Endothelial cell of umbilical vein (primary cell): Measurements from ENCODE around the gene MISP3. TPM values are rescaled to one million over a fixed set of nuclear protein-coding genes. Genes with fewer than 3 reads are reported as not detected.

Source experiments
- BruUV-seq: library from RNA; stranded (reverse); fragments of 400-500 nt; replicated peaks from 2 replicates; lab custom pipeline; 2021; lab: Mats Ljungman, UMichigan
- CTCF ChIA-PET: fragments of 300-600, 350-600 bp; sonication (Branson Sonifier 250); formaldehyde crosslinking; loops from one replicate; lab custom pipeline; 2021; ENCODE audit warnings: antibody characterized with exemption, inconsistent platforms; lab: Charles Lee
- POLR2A ChIA-PET: fragments of 300-600, 350-600 bp; sonication (Branson Sonifier 250); formaldehyde crosslinking; loops from one replicate; lab custom pipeline; 2021; ENCODE audit warnings: antibody characterized with exemption, inconsistent platforms; lab: Charles Lee
- DNase-seq: peaks from one replicate; pipeline ENCODE4 v3.0.0-alpha.2; 2011; ENCODE audit warnings: low read depth, low spot score
- FAIRE-seq: peaks from 2 replicates; lab custom pipeline; 2011; peaks lifted over from hg19 to GRCh38; lab: Jason Lieb, UNC
- H2AFZ ChIP-seq: 2 replicates; pipeline ENCODE4 v1.6.0; 2012; ENCODE audit warnings: low read depth, low read length, control low read depth, inconsistent platforms
- H3K27ac ChIP-seq: 2 replicates; pipeline ENCODE4 v1.5.1; 2011; ENCODE audit warnings: low read depth, mild to moderate bottlenecking, control low read depth, low read length, moderate library complexity; ENCODE audit not compliant: insufficient read depth
- H3K27me3 ChIP-seq, 2 experiments: 2 replicates each; pipeline versions ENCODE4 v1.6.0 to v1.6.1; 2011; ENCODE audit warnings: low read length in 2 of 2, mixed read lengths in 1 of 2; ENCODE audit not compliant: control insufficient read depth in 2 of 2, insufficient read depth in 2 of 2
- H3K36me3 ChIP-seq, 2 experiments: 2 replicates in 1 of 2; 3 replicates in 1 of 2; pipeline ENCODE4 v1.5.1; 2011; ENCODE audit warnings: low read length in 2 of 2, mild to moderate bottlenecking in 1 of 2, moderate library complexity in 1 of 2; ENCODE audit not compliant: control insufficient read depth in 2 of 2, insufficient read depth in 2 of 2; ENCODE audit errors: extremely low read depth in 1 of 2
- H3K4me1 ChIP-seq: 3 replicates; pipeline ENCODE4 v1.5.1; 2011; ENCODE audit warnings: mild to moderate bottlenecking, low read length; ENCODE audit not compliant: control insufficient read depth, insufficient read depth; ENCODE audit errors: extremely low read depth
- H3K4me2 ChIP-seq: 2 replicates; pipeline ENCODE4 v1.6.1; 2011; ENCODE audit warnings: low read length, control low read depth, mixed read lengths; ENCODE audit not compliant: insufficient read depth
- H3K4me3 ChIP-seq, 3 experiments: fragments of 200-600 bp in 1 of 3; sonication (generic), shearing (Covaris generic) in 1 of 3; replicated peaks in 1 of 3; 2 replicates each; pipeline ENCODE4 v1.5.1; 2011 to 2016; ENCODE audit warnings: control low read depth in 3 of 3, low read length in 3 of 3, mild to moderate bottlenecking in 2 of 3, inconsistent platforms in 1 of 3, low read depth in 1 of 3, moderate library complexity in 1 of 3; ENCODE audit not compliant: insufficient read depth in 1 of 3
- H3K79me2 ChIP-seq: 2 replicates; pipeline ENCODE4 v1.6.0; 2012; ENCODE audit warnings: low read length, inconsistent platforms; ENCODE audit not compliant: control insufficient read depth, insufficient read depth
- H3K9ac ChIP-seq: replicated peaks from 2 replicates; pipeline ENCODE3; 2011; ENCODE audit warnings: low read length, control low read depth; ENCODE audit not compliant: insufficient read depth; ENCODE audit errors: extremely low read depth
- H3K9me1 ChIP-seq: replicated peaks from 3 replicates; pipeline ENCODE4 v1.6.0; 2011; ENCODE audit warnings: mild to moderate bottlenecking, low read length; ENCODE audit not compliant: control insufficient read depth, insufficient read depth; ENCODE audit errors: extremely low read depth
- H3K9me3 ChIP-seq: replicated peaks from 2 replicates; pipeline ENCODE4 v1.5.1; 2012; ENCODE audit warnings: low read length, inconsistent platforms; ENCODE audit not compliant: control insufficient read depth, insufficient read depth
- H4K20me1 ChIP-seq: replicated peaks from 2 replicates; pipeline ENCODE3; 2011; ENCODE audit warnings: mild to moderate bottlenecking, low read length; ENCODE audit not compliant: control insufficient read depth, insufficient read depth; ENCODE audit errors: extremely low read depth
- EZH2 ChIP-seq: IDR thresholded peaks from 2 replicates; pipeline ENCODE4 v1.6.1; 2012; ENCODE audit warnings: borderline replicate concordance, low read depth, mild to moderate bottlenecking, moderate library complexity, low read length, inconsistent platforms; ENCODE audit not compliant: severe bottlenecking
- FOS ChIP-seq: IDR thresholded peaks from 2 replicates; pipeline ENCODE4 v1.6.1; 2011; ENCODE audit warnings: mild to moderate bottlenecking, low read length, moderate library complexity, borderline replicate concordance; ENCODE audit not compliant: insufficient read depth
- GATA2 ChIP-seq: IDR thresholded peaks from 2 replicates; pipeline ENCODE4 v1.7.0; 2011; ENCODE audit warnings: low read depth, mild to moderate bottlenecking, moderate library complexity, mixed read lengths, low read length; ENCODE audit not compliant: insufficient read length, insufficient read depth
- JUN ChIP-seq: IDR thresholded peaks from 2 replicates; pipeline ENCODE4 v1.6.1; 2011; ENCODE audit warnings: borderline replicate concordance, low read depth; ENCODE audit not compliant: insufficient read length, insufficient read depth
- MYC ChIP-seq: IDR thresholded peaks from one replicate; pipeline ENCODE4 v1.6.1; 2011; ENCODE audit warnings: mild to moderate bottlenecking, low read depth, low read length
- POLR2A ChIP-seq: IDR thresholded peaks from 2 replicates; pipeline ENCODE4 v1.6.1; 2012; ENCODE audit warnings: low read depth, mild to moderate bottlenecking, control low read depth, low read length
- POLR2AphosphoS5 ChIP-seq: IDR thresholded peaks from 2 replicates; pipeline ENCODE4 v1.6.1; 2012; ENCODE audit warnings: low read depth, mild to moderate bottlenecking, control low read depth, low read length, moderate library complexity; ENCODE audit not compliant: insufficient read depth
- dilution Hi-C: fragments of 300-500 bp; cut with MboI; formaldehyde crosslinking; loops from one replicate; pipeline ENCODE4 v1.15.0; 2019; ENCODE audit warnings: low sequenced_read_pairs; ENCODE audit not compliant: extremely low pct_ligation_motif_present
- intact Hi-C: fragments of 100-400 bp; cut with micrococcal nuclease; formaldehyde crosslinking; loops from one replicate; pipeline ENCODE4 v1.10.0; 2022
- polyA plus RNA-seq, 4 experiments: library from polyadenylated mRNA; depleted of rRNA in 3 of 4; stranded (reverse) in 3 of 4; unstranded in 1 of 4; fragments of >200 nt; gene quantifications; 2 replicates each; pipeline versions ENCODE4 v1.2.1 to v1.2.3, GENCODE V29; 2011 to 2012; ENCODE audit warnings: missing spikeins in 1 of 4
- total RNA-seq: library from RNA; stranded (reverse); gene quantifications from 2 replicates; pipeline ENCODE4 v1.2.3, GENCODE V29; 2021
- TF ChIP-seq, protein P1 (sequence below), 2 donors: IDR thresholded peaks; 1 replicate in 1 of 2; 2 replicates in 1 of 2; pipeline ENCODE4 v1.5.1; 2011; ENCODE audit warnings: low read length in 2 of 2, mild to moderate bottlenecking in 2 of 2, moderate library complexity in 2 of 2, control low read depth in 1 of 2, inconsistent platforms in 1 of 2, low read depth in 1 of 2; ENCODE audit not compliant: insufficient read depth in 1 of 2; ENCODE audit errors: extremely low read depth in 1 of 2
- TF ChIP-seq, protein P2 (sequence below): IDR thresholded peaks from 2 replicates; pipeline ENCODE4 v1.6.1; 2011; ENCODE audit not compliant: insufficient read depth, insufficient read length

Gene MISP3
- total and polyA plus RNA-seq, 2 donors (not counting 3 experiments of a cell fraction or from before 2014, with no cell fraction given), result 0.26 to 0.31 TPM

DNA sequence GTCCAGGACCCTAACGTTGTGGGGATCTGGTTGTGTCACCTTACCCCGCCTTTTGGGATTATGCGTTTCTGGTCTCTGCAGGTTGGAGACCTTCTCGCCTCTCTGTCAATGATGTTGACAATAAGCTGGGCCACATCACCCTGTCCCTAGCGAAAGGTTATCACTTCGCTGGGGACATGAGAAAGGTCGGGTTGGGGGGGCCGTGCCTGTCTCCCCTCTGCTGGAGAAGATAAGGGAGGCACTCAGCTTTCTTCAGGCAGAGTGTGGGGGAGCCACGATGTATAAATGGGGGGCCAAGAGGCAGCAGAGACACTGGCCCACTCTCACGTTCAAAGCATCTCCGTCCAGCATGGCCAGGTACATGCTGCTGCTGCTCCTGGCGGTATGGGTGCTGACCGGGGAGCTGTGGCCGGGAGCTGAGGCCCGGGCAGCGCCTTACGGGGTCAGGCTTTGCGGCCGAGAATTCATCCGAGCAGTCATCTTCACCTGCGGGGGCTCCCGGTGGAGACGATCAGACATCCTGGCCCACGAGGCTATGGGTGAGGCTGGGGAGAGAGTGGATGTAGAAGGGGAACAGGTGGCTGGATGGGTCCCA lies 44.6 kb upstream of the MISP3 start, which contains the start of gene RLN3:
Gene RLN3 (plus strand): TSS at position 293 of the 595 bp plus-strand sequence. CDS start 57 bp downstream, at position 350.
- no peaks in the 10 kb centered on the region for H3K9me3 ChIP-seq
- FAIRE-seq, result no peak
- dilution Hi-C loops (no loop called here), intact Hi-C loops (no loop called here)
- peaks cover 0 to 7% of the 10 kb centered on the region in 2 experiments for H3K27me3 ChIP-seq
- H3K9ac ChIP-seq, result no peak within 1 kb of the TSS
- H3K79me2 ChIP-seq, result no peaks in the 10 kb centered on the region
- TF ChIP-seq, protein P1, sequence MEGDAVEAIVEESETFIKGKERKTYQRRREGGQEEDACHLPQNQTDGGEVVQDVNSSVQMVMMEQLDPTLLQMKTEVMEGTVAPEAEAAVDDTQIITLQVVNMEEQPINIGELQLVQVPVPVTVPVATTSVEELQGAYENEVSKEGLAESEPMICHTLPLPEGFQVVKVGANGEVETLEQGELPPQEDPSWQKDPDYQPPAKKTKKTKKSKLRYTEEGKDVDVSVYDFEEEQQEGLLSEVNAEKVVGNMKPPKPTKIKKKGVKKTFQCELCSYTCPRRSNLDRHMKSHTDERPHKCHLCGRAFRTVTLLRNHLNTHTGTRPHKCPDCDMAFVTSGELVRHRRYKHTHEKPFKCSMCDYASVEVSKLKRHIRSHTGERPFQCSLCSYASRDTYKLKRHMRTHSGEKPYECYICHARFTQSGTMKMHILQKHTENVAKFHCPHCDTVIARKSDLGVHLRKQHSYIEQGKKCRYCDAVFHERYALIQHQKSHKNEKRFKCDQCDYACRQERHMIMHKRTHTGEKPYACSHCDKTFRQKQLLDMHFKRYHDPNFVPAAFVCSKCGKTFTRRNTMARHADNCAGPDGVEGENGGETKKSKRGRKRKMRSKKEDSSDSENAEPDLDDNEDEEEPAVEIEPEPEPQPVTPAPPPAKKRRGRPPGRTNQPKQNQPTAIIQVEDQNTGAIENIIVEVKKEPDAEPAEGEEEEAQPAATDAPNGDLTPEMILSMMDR (IDR thresholded peaks at IDR 0.05; ENCODE audit: extremely low read depth in 1 of 2, insufficient read depth in 1 of 2, low read depth in 1 of 2, low read length in 2 of 2), result no peak
- TF ChIP-seq MYC (no peak), EZH2 (no peak), JUN (no peak), GATA2 (no peak), FOS (no peak), POLR2A (no peak), POLR2AphosphoS5 (no peak)
- TF ChIP-seq, protein P2, sequence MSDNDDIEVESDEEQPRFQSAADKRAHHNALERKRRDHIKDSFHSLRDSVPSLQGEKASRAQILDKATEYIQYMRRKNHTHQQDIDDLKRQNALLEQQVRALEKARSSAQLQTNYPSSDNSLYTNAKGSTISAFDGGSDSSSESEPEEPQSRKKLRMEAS, result no peak
- no peaks in the 10 kb centered on the region for H4K20me1 ChIP-seq
- DNase-seq, result no peak
- H3K4me2 ChIP-seq, result no peak within 1 kb of the TSS
- no peak within 1 kb of the TSS for H3K27ac ChIP-seq
- no peaks in the 10 kb centered on the region for H3K9me1 ChIP-seq
- no peaks in the 10 kb centered on the region for H3K36me3 ChIP-seq
- no peak within 1 kb of the TSS for H3K4me3 ChIP-seq
- no peak within 1 kb of the TSS for H2AFZ ChIP-seq
- CTCF ChIA-PET, result interaction anchor here (1.1 to 1.2 kb wide), 2 partner anchors 15 to 44 kb away, joined by 3 read pairs; partner anchors contain the start of gene MISP3
- BruUV-seq, result no TSS peak
- POLR2A ChIA-PET, result no interaction called here
- peaks cover 11% of the 10 kb centered on the region for H3K4me1 ChIP-seq
